HEK293T (cell line): ENCODE measurements around the gene LITAFD.

ENCODE experiments used
- BHLHE40 ChIP-seq: fragments of 450-650 bp; IDR thresholded peaks from 2 replicates; pipeline ENCODE4 v1.6.1; 2016; ENCODE audit warnings: mild to moderate bottlenecking, moderate library complexity, borderline replicate concordance
- ELF4 ChIP-seq: fragments of 450-650 bp; IDR thresholded peaks from 2 replicates; pipeline ENCODE4 v1.6.1; 2017; ENCODE audit warnings: antibody characterized with exemption
- FOXA1 ChIP-seq: fragments of 450-650 bp; IDR thresholded peaks from 2 replicates; pipeline ENCODE4 v1.6.1; 2016; ENCODE audit warnings: mild to moderate bottlenecking
- FOXK2 ChIP-seq: fragments of 450-650 bp; IDR thresholded peaks from 2 replicates; pipeline ENCODE4 v1.6.1; 2016; ENCODE audit warnings: mild to moderate bottlenecking
- FOXM1 ChIP-seq: fragments of 450-650 bp; IDR thresholded peaks from 2 replicates; pipeline ENCODE4 v1.6.1; 2017; ENCODE audit warnings: mild to moderate bottlenecking, borderline replicate concordance
- HDGF ChIP-seq: fragments of 450-650 bp; IDR thresholded peaks from 2 replicates; pipeline ENCODE4 v1.6.1; 2017; ENCODE audit warnings: antibody characterized with exemption, borderline replicate concordance
- L3MBTL2 ChIP-seq: fragments of 450-650 bp; conservative IDR thresholded peaks from 2 replicates; pipeline ENCODE4 v1.6.1; 2016; ENCODE audit warnings: mild to moderate bottlenecking
- NFRKB ChIP-seq: fragments of 450-650 bp; IDR thresholded peaks from 2 replicates; pipeline ENCODE4 v1.6.1; 2016; ENCODE audit warnings: mild to moderate bottlenecking, moderate library complexity
- SP1 ChIP-seq: fragments of 450-650 bp; IDR thresholded peaks from 2 replicates; pipeline ENCODE4 v1.6.1; 2017
- SUZ12 ChIP-seq: fragments of 450-650 bp; IDR thresholded peaks from 2 replicates; pipeline ENCODE4 v1.6.1; 2016; ENCODE audit warnings: mild to moderate bottlenecking
- TARDBP ChIP-seq: fragments of 450-650 bp; IDR thresholded peaks from 2 replicates; pipeline ENCODE4 v1.6.1; 2016
- ZNF384 ChIP-seq: fragments of 450-650 bp; IDR thresholded peaks from 2 replicates; pipeline ENCODE4 v1.6.1; 2016
- TF ChIP-seq, protein P1 (sequence below): fragments of 450-650 bp; IDR thresholded peaks from 2 replicates; pipeline ENCODE4 v1.6.1; 2016

DNA sequence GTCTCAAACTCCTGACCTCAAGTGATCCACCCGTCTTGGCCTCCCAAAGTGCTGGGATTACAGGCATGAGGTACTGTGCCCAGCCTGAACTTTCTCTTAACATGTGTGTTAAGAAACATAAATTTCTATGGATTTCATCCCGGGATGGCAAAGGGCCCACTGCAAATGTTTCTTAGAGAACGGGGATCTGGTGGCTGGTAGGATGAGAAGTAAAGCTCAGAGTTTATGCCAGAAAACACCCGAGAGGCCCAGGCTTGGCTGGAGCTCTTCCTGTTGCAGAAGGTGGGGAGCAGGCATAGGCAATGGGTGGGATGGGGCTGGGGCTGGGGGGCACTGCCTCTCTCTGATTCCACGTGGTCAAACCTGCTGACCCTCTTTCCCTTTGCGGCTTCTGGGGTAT lies 7.8 kb upstream of the LITAFD start:
- TF ChIP-seq FOXM1 (no peak), ELF4 (no peak), ZNF384 (no peak), SP1 (no peak), HDGF (no peak), FOXK2 (no peak), NFRKB (no peak), FOXA1 (no peak), BHLHE40 (no peak), SUZ12 (no peak), TARDBP (no peak), L3MBTL2 (no peak)
- TF ChIP-seq, protein P1, sequence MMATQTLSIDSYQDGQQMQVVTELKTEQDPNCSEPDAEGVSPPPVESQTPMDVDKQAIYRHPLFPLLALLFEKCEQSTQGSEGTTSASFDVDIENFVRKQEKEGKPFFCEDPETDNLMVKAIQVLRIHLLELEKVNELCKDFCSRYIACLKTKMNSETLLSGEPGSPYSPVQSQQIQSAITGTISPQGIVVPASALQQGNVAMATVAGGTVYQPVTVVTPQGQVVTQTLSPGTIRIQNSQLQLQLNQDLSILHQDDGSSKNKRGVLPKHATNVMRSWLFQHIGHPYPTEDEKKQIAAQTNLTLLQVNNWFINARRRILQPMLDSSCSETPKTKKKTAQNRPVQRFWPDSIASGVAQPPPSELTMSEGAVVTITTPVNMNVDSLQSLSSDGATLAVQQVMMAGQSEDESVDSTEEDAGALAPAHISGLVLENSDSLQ = no peak
